SU-DHL-6 (cell line): ENCODE measurements around the gene KRTAP17-1.

ENCODE experiments used
- H2AFZ ChIP-seq: fragments of 200-600 bp; sonication (generic); 2 replicates; pipeline ENCODE4 v1.6.1; 2014; ENCODE audit warnings: low read depth, mild to moderate bottlenecking, moderate library complexity, mixed read lengths, antibody characterized with exemption, low read length; ENCODE audit not compliant: severe bottlenecking
- H3F3A ChIP-seq: fragments of 200-600 bp; shearing (Covaris generic); 2 replicates; pipeline ENCODE4 v1.6.0; 2016; ENCODE audit warnings: antibody characterized with exemption, mild to moderate bottlenecking; ENCODE audit not compliant: insufficient read depth
- H3K27ac ChIP-seq: fragments of 200-600 bp; sonication (generic); 2 replicates; pipeline ENCODE4 v1.5.1; 2016; ENCODE audit warnings: low read depth, mild to moderate bottlenecking, low read length, moderate library complexity, mixed read lengths
- H3K27me3 ChIP-seq: fragments of 200-600 bp; sonication (generic), shearing (Covaris generic); 2 replicates; pipeline ENCODE4 v1.6.0; 2014; ENCODE audit warnings: mild to moderate bottlenecking, low read length
- H3K36me3 ChIP-seq: fragments of 200-600 bp; sonication (generic); 2 replicates; pipeline ENCODE4 v1.6.1; 2014; ENCODE audit warnings: mild to moderate bottlenecking, low read length, mixed read lengths
- H3K4me2 ChIP-seq: fragments of 300-600, 200-600 bp; shearing (Covaris generic), sonication (generic); 2 replicates; pipeline ENCODE4 v1.6.0; 2014; ENCODE audit warnings: low read length, low read depth, mild to moderate bottlenecking; ENCODE audit not compliant: poor library complexity, severe bottlenecking
- H3K4me3 ChIP-seq: fragments of 200-600 bp; sonication (generic); 2 replicates; pipeline ENCODE4 v1.5.1; 2014; ENCODE audit warnings: antibody characterized with exemption, low read length, mild to moderate bottlenecking, mixed read lengths; ENCODE audit not compliant: insufficient read depth, poor library complexity, severe bottlenecking
- H3K79me2 ChIP-seq: fragments of 200-600 bp; sonication (generic); 2 replicates; pipeline ENCODE4 v1.6.1; 2014; ENCODE audit warnings: mild to moderate bottlenecking, low read length, moderate library complexity; ENCODE audit not compliant: insufficient read depth
- H3K9ac ChIP-seq: fragments of 200-600 bp; sonication (generic); 2 replicates; pipeline ENCODE4 v1.7.0; 2014; ENCODE audit warnings: mild to moderate bottlenecking, low read length
- H3K9me2 ChIP-seq: fragments of 200-600 bp; sonication (generic); replicated peaks from 2 replicates; pipeline ENCODE4 v1.6.1; 2014; ENCODE audit warnings: low read length; ENCODE audit not compliant: insufficient read depth
- H3K9me3 ChIP-seq: fragments of 200-600 bp; sonication (generic); 2 replicates; pipeline ENCODE4 v1.6.1; 2014; ENCODE audit warnings: low read length, mixed read lengths; ENCODE audit not compliant: insufficient read depth
- H4K20me1 ChIP-seq: fragments of 200-600 bp; sonication (generic); 2 replicates; pipeline ENCODE4 v1.6.1; 2014; ENCODE audit warnings: low read depth, mild to moderate bottlenecking, antibody characterized with exemption, low read length, moderate library complexity, mixed read lengths
- CTCF ChIP-seq: fragments of 200-600 bp; sonication (generic); IDR thresholded peaks from one replicate; pipeline ENCODE4 v1.5.1; 2017; ENCODE audit warnings: antibody characterized with exemption, mild to moderate bottlenecking, low read length, moderate library complexity; ENCODE audit not compliant: insufficient read depth, poor library complexity, severe bottlenecking
- EZH2phosphoT487 ChIP-seq: fragments of 200-600 bp; sonication (generic), shearing (Covaris generic); conservative IDR thresholded peaks from 2 replicates; pipeline ENCODE4 v1.6.1; 2018; ENCODE audit warnings: mild to moderate bottlenecking, antibody characterized with exemption, low read length, moderate library complexity, mixed read lengths

KRTAP17-1 gene

GRCh38 chr17:41331606-41332005, 16.1 kb upstream of the KRTAP17-1 start:
- H2AFZ ChIP-seq = no peak overlapping the region
- TF ChIP-seq CTCF (no peak), EZH2phosphoT487 (no peak)

GRCh38 chr17:41329279-41329948, 13.9 kb upstream of the KRTAP17-1 start:
- Histone ChIP-seq H3K9me3 (no peaks in the 10 kb centered on the region), H3F3A (no peaks in the 10 kb centered on the region), H3K36me3 (no peaks in the 10 kb centered on the region), H3K4me3 (no peak overlapping the region), H3K79me2 (no peaks in the 10 kb centered on the region), H3K9ac (no peak overlapping the region), H3K4me2 (no peak overlapping the region), H3K27me3 (no peaks in the 10 kb centered on the region), H3K27ac (no peak overlapping the region), H3K9me2 (no peaks in the 10 kb centered on the region), H2AFZ (no peak overlapping the region), H4K20me1 (no peaks in the 10 kb centered on the region)
- TF ChIP-seq EZH2phosphoT487 = no peak
- TF ChIP-seq CTCF = peak; percentile 28

More at GRCh38 chr17:41331606-41332005, 16.1 kb upstream of the KRTAP17-1 start:
- H3F3A ChIP-seq = no peaks in the 10 kb centered on the region
- H4K20me1 ChIP-seq = no peaks in the 10 kb centered on the region
- H3K27me3 ChIP-seq = no peaks in the 10 kb centered on the region
- no peaks in the 10 kb centered on the region for H3K9me2 ChIP-seq
- no peak overlapping the region for H3K4me3 ChIP-seq
- H3K4me2 ChIP-seq = no peak overlapping the region
- no peaks in the 10 kb centered on the region for H3K79me2 ChIP-seq
- no peaks in the 10 kb centered on the region for H3K9me3 ChIP-seq
- H3K36me3 ChIP-seq = no peaks in the 10 kb centered on the region
- H3K27ac ChIP-seq = no peak overlapping the region
- H3K9ac ChIP-seq = no peak overlapping the region

- TF ChIP-seq EZH2phosphoT487 (no peak), CTCF (no peak)
- Histone ChIP-seq H2AFZ (no peak overlapping the region), H3K4me2 (no peak overlapping the region)
Measured at GRCh38 chr17:41328207-41328606, 12.7 kb upstream of the KRTAP17-1 start.

More at GRCh38 chr17:41328207-41328606, 12.7 kb upstream of the KRTAP17-1 start:
- Histone ChIP-seq H3K27me3 (no peaks in the 10 kb centered on the region), H3K36me3 (no peaks in the 10 kb centered on the region), H3F3A (no peaks in the 10 kb centered on the region), H3K9me3 (no peaks in the 10 kb centered on the region), H4K20me1 (no peaks in the 10 kb centered on the region), H3K4me3 (no peak overlapping the region), H3K27ac (no peak overlapping the region), H3K9ac (no peak overlapping the region), H3K79me2 (no peaks in the 10 kb centered on the region), H3K9me2 (no peaks in the 10 kb centered on the region)
